ENCODE results near the gene POLR2F.

POLR2F gene

DNA sequence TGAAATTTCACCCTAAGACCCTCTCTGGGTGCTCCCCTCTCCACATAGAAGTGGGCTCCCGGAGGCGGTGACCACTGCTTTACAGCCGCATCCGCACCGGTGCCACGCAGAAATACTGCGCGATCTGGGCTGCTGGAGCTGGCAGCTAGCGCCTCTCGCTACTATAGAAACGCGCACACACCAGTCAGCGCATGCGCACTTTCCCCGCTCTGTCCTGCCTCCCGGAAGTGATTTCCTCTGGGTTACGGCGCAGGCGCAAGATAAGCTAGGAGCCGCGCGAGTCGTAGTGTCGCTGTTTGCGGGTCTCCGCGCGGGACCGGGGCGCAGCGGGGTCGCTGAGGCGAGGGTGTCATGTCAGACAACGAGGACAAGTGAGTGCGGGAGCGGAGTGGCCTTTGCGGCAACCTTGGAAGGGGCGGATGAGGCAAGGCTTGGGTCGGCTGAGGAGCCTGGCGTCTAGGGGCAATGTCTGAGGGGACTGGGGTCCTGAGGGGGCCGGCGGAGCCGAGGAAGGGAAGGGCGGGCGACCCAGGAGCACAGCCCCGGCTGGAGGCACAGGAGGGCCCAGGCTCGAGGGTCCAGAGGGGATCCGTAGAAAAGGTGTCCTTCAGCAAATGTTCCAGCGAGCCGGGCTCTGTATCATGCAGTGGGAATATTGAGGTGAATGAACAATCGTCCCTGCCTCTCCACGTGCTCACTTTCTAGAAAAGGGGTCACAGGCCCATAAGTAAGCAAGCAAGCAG, at the start of gene POLR2F, which contains the start of gene C22orf23:
Gene POLR2F, plus strand, starts transcription at position 263 of the 743 bp plus-strand sequence. Its CDS starts 89 bp downstream, at position 352.
Gene C22orf23, minus strand, starts transcription at position 165 of the 743 bp plus-strand sequence. CDS start 452 bp downstream, outside the sequence.
- peak; percentile 97 for DNase-seq

- no peak for DNase-seq
These were observed 48.6 kb upstream of the POLR2F start for GRCh38 chr22:37904572-37905533.

DNA sequence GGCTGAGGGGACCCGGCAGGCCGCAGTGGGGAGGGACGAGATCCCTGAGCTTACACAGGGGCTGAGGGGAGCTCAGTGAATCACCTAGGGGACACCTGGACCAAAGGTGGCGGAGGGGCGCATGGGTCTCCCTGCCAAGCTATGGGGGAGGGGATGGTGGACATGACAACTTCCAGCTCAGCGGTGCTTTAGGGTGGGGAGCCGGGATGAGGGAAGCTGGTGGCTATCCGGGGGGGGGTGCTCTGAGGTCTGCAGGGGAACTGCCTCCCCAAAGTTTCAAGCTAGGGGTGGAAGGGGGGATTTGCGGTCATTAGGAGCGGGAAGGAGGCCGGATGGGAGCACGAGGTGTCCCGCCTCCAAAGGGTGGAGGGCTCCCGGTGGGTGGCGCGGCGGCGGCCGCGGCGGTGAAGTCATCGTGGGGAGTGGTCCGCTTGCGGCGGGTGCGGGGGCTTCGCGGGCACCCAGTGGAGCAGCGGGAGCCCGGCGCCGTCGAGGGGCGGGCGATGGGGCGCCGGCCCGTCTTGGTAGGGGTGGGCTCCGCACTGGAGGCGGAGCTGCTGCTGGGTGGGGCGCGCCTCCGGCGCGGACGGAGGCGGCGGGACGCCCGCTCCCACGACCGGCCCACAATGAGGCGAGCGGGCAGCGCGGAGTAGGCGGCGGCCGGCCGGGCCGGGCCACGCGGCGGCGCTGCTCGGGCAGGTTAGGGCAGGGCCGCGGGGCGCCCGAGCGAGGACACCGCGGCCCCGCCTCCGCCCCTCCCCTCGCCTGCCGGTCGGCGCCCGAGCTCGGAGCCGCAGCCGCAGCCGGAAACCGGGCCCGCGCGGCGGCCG, 47.8 kb upstream of the POLR2F start, which contains the start of gene MICALL1:
Gene MICALL1, plus strand, starts transcription at position 764 of the 830 bp plus-strand sequence. CDS start 126 bp downstream, outside the sequence.
- DNase-seq, result peak; percentile 60

DNA sequence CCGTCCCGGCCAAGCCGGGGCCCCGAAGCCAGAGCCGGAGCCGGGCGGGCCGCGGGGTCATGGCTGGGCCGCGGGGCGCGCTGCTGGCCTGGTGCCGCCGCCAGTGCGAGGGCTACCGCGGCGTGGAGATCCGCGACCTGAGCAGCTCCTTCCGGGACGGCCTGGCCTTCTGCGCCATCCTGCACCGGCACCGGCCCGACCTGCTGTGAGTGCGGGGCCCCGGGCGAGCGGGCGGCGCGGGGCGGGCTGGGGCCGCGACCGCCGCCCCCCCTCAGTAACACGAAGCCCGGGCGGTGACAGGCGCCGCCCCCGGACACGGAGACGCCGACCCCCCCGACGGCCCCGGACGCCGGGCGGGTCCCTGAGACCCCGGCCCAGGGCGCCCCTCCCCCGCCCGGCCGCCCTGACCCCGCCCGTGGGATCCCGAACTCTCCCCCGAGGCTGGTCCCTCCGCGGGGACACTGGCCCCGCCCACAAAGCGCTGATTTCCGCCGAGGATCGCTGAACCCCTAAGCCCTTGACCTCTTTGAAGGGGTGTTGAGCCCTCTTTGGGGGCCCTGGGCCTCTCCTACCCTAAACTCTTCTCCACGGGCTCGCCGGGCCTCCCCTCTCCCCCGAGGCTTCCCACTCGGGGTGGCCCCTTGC, 47.0 kb upstream of the POLR2F start:
- DNase-seq, result peak; percentile 30

GRCh38 chr22:37907036-37907954, 46.2 kb upstream of the POLR2F start:
- no peak for DNase-seq

DNA sequence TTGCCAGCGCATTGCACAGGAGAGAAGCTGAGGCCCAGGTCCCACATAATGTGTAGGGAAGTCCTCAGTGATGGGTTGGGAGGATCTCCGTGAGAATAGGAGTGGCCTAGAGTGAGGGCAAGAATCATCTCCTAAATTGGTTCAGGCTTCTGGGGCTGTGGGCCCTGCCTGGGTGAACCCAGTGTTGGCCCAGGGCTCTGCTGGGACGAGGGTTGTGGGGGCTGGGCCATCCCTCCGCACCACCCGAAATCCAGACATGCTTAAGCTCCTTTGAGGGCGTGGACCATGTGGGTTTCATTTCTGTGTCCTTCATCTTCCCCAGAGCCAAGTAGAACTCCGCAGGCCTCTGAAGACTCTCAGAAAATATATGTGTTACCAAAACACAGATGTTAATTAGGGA, 43.7 kb upstream of the POLR2F start:
- no peak for DNase-seq

- DNase-seq, result no peak
These were observed 42.4 kb upstream of the POLR2F start for GRCh38 chr22:37910890-37911672.

GRCh38 chr22:37911697-37912096, 41.8 kb upstream of the POLR2F start:
- no peak for DNase-seq

GRCh38 chr22:37912171-37912570, 41.3 kb upstream of the POLR2F start:
- no peak for DNase-seq

GRCh38 chr22:37913233-37913721, 40.2 kb upstream of the POLR2F start:
- DNase-seq, result no peak

DNA sequence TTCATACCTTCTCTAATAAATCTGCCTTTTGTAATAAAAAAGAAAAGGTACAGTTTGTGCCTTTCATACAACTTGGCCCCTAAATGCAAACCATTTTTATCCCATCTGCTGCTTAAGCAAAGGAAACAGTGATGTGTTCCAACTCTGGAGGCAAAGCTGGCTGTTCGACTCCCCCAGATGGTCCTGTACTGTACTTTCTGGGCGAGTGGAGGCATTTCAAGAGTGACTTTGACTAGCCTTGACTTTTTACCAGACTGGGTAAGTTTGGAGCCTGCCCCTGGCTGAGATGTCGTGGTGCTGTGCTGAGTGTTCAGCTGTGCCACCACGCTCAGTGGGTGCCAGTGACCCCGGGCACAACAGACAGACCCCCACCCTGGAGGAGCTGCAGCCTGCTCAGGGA, 37.2 kb upstream of the POLR2F start:
- DNase-seq, result no peak

DNA sequence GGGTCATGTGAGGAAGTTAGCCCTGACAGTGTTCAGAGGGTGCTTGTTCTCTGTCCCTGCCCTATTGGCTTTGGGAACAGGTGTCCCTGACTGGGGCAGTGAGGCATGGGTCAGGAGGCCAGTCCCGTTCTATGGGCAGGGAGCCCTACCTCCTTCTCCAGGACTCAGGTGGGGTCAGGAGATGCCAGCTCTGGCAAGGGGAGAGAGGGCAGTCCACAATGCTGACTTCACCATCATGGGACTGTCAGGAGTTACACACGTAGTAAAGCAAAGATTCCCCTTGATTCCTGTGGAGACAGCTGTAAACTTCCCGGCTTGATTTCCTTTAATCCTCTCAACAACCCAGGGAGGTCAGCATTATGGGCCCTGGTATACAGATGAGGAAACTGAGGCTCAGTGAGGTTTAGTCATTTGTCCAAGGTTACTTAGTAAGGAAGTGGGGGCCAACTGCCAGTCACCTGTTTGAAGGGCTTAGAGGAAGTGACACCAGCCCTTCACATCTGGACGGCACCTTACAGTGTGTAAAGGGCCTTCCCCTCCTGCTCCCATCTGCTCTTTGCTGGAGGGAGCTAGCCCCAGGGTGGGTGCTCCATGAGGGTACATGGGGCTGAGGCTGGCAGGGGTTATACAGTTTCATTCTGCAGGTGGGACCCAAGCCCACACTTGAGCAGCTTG, 35.5 kb upstream of the POLR2F start:
- DNase-seq, result no peak

DNA sequence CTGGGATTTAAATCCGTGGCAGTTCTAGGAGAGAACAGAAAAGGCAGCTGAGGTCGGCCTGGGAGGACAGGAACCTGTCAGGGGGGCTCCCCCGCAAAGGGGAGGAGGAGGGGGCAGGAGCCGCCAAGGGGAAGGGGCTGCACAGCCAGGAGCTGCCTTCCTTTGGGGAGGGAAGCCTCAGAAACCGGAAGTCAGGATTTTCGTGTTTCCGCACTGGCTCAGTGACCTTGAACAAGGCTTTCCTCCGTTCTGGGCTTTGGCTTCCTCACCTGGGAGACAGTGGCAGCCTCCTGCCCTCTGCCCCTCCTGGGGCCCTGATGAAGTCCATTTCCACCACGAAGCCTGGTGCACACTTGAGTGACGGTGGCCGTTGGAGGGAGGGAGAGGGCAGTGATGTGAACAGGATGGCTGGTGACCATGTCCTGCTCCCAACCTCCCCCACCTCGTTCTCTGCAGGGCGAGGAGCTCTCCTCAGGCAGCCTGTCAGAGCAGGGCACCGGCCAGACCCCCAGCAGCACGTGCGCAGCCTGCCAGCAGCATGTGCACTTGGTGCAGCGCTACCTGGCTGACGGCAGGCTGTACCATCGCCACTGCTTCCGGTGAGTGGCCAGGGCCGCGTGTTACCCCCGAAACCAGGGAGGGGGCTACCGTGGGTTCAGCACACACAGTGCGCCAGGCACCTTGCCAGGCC, 34.8 kb upstream of the POLR2F start:
- no peak for DNase-seq

GRCh38 chr22:37920126-37920525, 33.4 kb upstream of the POLR2F start:
- DNase-seq, result no peak

DNA sequence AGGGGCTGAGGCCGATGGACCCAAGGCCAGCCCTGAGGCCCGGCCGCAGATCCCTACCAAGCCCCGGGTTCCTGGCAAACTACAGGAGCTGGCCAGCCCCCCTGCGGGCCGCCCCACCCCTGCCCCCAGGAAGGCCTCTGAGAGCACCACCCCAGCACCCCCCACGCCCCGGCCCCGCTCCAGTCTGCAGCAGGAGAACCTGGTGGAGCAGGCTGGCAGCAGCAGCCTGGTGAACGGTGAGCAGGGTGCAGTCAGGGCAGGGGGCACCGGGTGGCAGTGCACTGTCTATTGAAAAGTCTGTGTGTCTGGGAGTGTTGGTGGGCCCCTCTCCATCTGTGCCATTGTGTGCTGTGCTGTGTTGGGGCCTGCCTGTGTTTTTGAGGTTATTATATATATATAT, 31.3 kb upstream of the POLR2F start:
- no peak for DNase-seq

GRCh38 chr22:37923927-37924326, 29.6 kb upstream of the POLR2F start:
- DNase-seq, result no peak

GRCh38 chr22:37924386-37925065, 29.0 kb upstream of the POLR2F start:
- DNase-seq, result no peak

GRCh38 chr22:37925330-37925729, 28.2 kb upstream of the POLR2F start:
- DNase-seq, result no peak

Data from activated CD4-positive, alpha-beta T cell treated with anti-CD3 and anti-CD28 coated beads, Interleukin-2, amount 50 U/mL, for 1 hour (primary cell).